WERI-Rb-1 (cell line): ENCODE results near the gene KLHL29.

ENCODE experiments used
- DNase-seq: peaks from one replicate; pipeline ENCODE4 v3.0.0-alpha.2; 2020
- H3K27ac ChIP-seq: fragments of 250-450 bp; sonication (Bioruptor Pico); 2 replicates; pipeline ENCODE4 v1.5.1; 2020; ENCODE audit warnings: mild to moderate bottlenecking, moderate library complexity
- H3K27me3 ChIP-seq: fragments of 250-450 bp; sonication (Bioruptor Pico); 2 replicates; pipeline ENCODE4 v1.5.1; 2021; ENCODE audit warnings: mild to moderate bottlenecking, low read depth, moderate library complexity; ENCODE audit not compliant: insufficient read depth, severe bottlenecking
- H3K36me3 ChIP-seq: fragments of 250-450 bp; sonication (Bioruptor Pico); 2 replicates; pipeline ENCODE4 v1.5.1; 2020; ENCODE audit warnings: mild to moderate bottlenecking, moderate library complexity
- H3K4me3 ChIP-seq: 2 replicates; pipeline ENCODE4 v1.5.1; 2011; ENCODE audit warnings: low read depth, mild to moderate bottlenecking, control low read depth, low read length
- H3K9me3 ChIP-seq: fragments of 250-450 bp; sonication (Bioruptor Pico); 2 replicates; pipeline ENCODE4 v1.5.1; 2021; ENCODE audit warnings: mild to moderate bottlenecking, moderate library complexity; ENCODE audit not compliant: severe bottlenecking
- TF ChIP-seq, protein P1 (sequence below): IDR thresholded peaks from 2 replicates; pipeline ENCODE4 v1.5.1; 2011; ENCODE audit warnings: low read depth, mild to moderate bottlenecking, control low read depth, inconsistent platforms, low read length

The KLHL29 gene

DNA sequence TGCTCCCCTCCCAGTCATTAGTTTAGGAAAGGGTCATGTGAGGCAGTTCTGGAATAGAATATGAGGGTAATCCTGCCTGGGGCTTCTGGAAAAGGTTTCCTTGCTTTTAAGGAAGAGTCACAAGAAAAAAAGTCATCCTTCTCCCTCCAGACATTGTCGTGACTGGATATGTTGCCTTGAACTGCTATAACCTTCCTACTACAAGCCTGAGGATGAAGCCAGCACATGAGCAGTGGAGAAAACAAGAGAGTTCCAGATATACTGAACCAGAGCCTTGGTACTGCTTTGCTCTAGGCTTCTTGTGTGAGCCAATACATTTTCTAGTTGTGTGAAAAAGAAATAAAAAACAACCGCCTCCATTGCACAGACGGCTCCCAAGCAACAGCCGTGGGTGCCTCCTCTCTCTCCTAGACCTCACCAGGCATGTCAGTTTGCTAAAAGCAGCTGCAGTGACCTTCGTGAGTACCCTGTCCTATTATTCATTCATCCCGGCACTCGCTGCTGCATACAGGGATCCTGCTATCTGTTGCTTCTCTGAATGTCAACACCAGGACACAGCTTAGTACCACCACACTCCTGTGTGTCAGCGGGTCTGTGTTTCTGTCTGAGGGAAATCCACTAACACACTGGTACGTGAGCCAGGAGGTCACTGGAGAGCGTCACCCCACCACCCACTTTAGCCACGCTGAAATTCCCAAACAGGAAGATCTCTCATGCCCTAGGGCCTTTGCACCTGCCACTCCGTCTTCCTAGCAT, 186.7 kb downstream of the KLHL29 start:
- Histone ChIP-seq H3K36me3 (peaks cover 10% of the 10 kb centered on the region), H3K27me3 (no peaks in the 10 kb centered on the region), H3K27ac (no peak overlapping the region), H3K4me3 (no peak overlapping the region), H3K9me3 (no peaks in the 10 kb centered on the region)
- TF ChIP-seq, protein P1, sequence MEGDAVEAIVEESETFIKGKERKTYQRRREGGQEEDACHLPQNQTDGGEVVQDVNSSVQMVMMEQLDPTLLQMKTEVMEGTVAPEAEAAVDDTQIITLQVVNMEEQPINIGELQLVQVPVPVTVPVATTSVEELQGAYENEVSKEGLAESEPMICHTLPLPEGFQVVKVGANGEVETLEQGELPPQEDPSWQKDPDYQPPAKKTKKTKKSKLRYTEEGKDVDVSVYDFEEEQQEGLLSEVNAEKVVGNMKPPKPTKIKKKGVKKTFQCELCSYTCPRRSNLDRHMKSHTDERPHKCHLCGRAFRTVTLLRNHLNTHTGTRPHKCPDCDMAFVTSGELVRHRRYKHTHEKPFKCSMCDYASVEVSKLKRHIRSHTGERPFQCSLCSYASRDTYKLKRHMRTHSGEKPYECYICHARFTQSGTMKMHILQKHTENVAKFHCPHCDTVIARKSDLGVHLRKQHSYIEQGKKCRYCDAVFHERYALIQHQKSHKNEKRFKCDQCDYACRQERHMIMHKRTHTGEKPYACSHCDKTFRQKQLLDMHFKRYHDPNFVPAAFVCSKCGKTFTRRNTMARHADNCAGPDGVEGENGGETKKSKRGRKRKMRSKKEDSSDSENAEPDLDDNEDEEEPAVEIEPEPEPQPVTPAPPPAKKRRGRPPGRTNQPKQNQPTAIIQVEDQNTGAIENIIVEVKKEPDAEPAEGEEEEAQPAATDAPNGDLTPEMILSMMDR: no peak
- DNase-seq: no peak

DNA sequence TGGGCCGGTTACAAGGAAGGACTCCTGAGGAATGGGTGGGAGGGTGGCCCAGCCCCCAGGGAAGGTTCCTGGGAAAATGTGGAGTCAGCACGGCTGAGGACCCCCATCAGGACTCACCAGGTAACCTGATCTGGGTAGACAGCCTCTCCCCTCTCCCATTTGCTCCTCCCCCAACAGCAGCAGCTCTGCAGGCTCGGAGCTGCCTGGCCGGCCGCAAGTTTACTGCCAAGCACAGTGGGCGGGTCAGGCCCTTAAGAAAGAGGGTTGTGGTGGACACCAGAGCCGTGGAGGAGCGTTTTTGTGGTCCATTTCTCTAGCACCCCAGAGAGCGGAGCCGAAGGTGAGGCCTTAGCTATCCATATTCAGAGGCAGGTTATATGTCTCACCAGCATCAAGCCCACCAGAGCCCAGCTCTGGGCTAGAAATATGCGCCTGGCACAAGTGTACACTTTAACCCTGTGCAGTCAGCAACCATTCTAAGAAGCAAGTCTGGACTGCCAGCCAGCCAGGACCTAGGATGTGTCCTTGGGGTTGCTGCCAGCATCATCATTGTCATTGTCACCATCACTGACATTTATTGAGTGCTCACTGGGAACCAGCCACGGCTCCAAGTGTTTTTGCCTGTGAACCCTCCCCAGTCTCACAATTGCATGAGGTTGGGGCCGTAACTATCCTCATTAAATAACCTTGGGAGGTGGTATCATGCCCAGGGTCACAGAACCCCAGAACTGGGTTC, 190.1 kb downstream of the KLHL29 start:
- DNase-seq: no peak
- TF ChIP-seq, protein P1: no peak
- H3K4me3 ChIP-seq: no peak overlapping the region
- H3K9me3 ChIP-seq: no peaks in the 10 kb centered on the region
- peaks cover 8% of the 10 kb centered on the region for H3K36me3 ChIP-seq
- H3K27ac ChIP-seq: no peak overlapping the region
- H3K27me3 ChIP-seq: no peaks in the 10 kb centered on the region

DNA sequence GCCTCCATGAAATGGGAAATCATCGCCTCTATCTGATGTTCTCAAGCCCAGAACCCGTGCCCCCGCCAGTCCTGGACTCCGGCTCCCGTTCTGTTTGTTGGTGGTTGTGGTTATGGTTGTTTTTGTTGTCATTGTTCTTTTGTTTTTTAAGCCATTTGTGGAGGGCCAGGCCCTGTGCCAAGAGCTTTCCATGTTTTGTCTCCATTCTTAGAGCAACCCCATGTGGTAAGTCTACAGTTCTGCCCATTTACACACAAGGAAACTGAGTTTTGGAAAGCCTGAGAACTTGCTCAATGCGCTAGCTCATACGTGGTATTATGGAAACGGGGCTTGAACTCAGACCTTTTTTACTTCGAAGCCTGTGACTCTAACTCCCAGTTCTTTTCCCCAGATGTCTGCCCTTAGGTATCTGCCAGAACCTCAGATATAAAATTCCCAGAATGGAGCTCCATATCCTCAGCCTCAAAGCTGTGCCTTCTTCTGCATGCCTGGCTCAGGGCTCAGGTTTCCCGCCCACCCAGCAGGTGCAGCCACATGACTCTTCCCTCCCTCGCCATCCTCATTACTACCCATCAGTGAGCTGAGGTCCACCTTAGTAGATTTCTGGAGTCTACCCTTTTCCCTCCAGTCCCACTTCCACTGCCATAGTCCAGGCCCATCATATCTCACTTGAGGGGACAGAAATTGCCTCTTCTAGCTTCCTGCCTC, 194.1 kb downstream of the KLHL29 start:
- TF ChIP-seq, protein P1: no peak
- H3K4me3 ChIP-seq: no peak overlapping the region
- peaks cover 3% of the 10 kb centered on the region; the same call in 1 of the 2 replicates for H3K36me3 ChIP-seq
- H3K9me3 ChIP-seq: no peaks in the 10 kb centered on the region
- DNase-seq: no peak
- H3K27ac ChIP-seq: no peak overlapping the region
- H3K27me3 ChIP-seq: no peaks in the 10 kb centered on the region

DNA sequence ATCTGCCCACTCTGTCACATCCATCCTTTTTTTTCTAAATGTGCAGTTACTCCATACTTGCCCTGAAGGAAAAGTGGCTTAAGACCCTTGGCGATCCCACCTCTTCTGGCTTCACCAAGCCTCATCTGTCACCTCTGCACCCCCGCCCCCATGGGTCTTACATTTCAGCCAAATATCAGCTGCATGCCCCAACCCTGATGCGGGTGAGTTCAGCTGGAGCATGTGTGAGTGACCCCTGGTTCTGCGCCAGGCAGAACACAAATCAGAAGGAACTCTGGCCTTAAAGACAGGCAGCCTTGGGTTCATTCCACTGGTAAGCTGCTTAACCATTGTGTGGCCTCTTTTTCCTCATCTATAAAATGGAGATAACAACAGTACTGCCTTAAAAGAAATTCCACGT, 194.7 kb downstream of the KLHL29 start:
- Histone ChIP-seq H3K27me3 (no peaks in the 10 kb centered on the region), H3K4me3 (no peak overlapping the region), H3K9me3 (no peaks in the 10 kb centered on the region), H3K36me3 (peaks cover 3% of the 10 kb centered on the region; the same call in 1 of the 2 replicates), H3K27ac (no peak overlapping the region)
- TF ChIP-seq, protein P1: no peak
- DNase-seq: no peak

DNA sequence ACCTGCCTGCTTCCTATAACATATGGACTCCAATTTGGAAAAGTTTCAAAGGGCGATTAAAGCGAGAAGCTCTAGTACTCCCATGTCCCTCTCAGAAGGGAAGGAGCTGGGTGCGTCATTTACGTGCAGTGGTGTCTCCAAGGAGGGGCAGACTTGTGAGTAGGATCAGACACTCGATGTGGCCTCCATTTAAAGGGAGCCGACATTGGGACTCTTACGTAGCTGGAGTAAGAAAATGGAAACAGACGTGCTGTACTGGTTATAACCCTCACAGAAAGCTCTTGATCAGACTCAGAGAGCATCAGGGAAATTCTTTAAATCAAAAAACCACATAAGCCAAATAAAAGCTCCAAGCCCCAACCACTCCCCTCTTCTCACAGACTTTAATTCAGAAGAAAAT, 198.5 kb downstream of the KLHL29 start:
- Histone ChIP-seq H3K36me3 (peaks cover 3% of the 10 kb centered on the region; the same call in 1 of the 2 replicates), H3K9me3 (no peaks in the 10 kb centered on the region), H3K4me3 (no peak overlapping the region), H3K27ac (no peak overlapping the region), H3K27me3 (no peaks in the 10 kb centered on the region)
- DNase-seq: no peak
- TF ChIP-seq, protein P1: no peak
